GM20000 (cell line): ENCODE results near the gene ARL10.

ENCODE experiments used
- DNase-seq: peaks from one replicate; pipeline ENCODE4 v3.0.0; 2012; ENCODE audit warnings: low spot score
- CTCF ChIP-seq: IDR thresholded peaks from 2 replicates; pipeline ENCODE4 v1.5.1; 2012; ENCODE audit warnings: mild to moderate bottlenecking, control low read depth; ENCODE audit errors: extremely low read depth, missing control alignments

Gene ARL10

GRCh38 chr5:176425791-176426190 is 60.5 kb downstream of the ARL10 start:
- no peak for TF ChIP-seq CTCF
- DNase-seq = no peak

- no peak for TF ChIP-seq CTCF
These were observed 61.6 kb downstream of the ARL10 start for GRCh38 chr5:176426876-176427275.

GRCh38 chr5:176427971-176428370 is 62.7 kb downstream of the ARL10 start:
- DNase-seq = no peak
- TF ChIP-seq CTCF = no peak

More at GRCh38 chr5:176426876-176427275, 61.6 kb downstream of the ARL10 start:
- no peak for DNase-seq

- no peak for TF ChIP-seq CTCF
- no peak for DNase-seq
These were observed 64.7 kb downstream of the ARL10 start for GRCh38 chr5:176429972-176430371.
